Pancreas (tissue), 10 donors: ENCODE measurements around the gene FAM120A. TPM values are rescaled to one million over a fixed set of nuclear protein-coding genes. Genes with fewer than 3 reads are reported as not detected.

ENCODE experiments used
- ATAC-seq, 4 donors: fragments of 200-7000 bp; cut with Tn5 transposase; one replicate each; pipeline versions ENCODE4 v1.8.0 to v1.9.1; 2020; ENCODE audit warnings: mild to moderate bottlenecking in 4 of 4, moderate library complexity in 4 of 4
- DNase-seq, 6 donors: peaks; one replicate each; pipeline ENCODE4 v3.0.0-alpha.2; 2020
- FAIRE-seq: peaks from 2 replicates; lab custom pipeline; 2012; peaks lifted over from hg19 to GRCh38; lab: Jason Lieb, UNC
- H3K27ac ChIP-seq, 4 donors: fragments of 200-600 bp; sonication (generic); 1 replicate in 3 of 4; 2 replicates in 1 of 4; pipeline versions ENCODE4 v1.5.0 to v1.8.0; 2020
- H3K27me3 ChIP-seq, 4 donors: fragments of 200-600 bp; one replicate each; pipeline ENCODE4 v1.8.0; 2021
- H3K36me3 ChIP-seq, 3 donors: fragments of 200-600 bp; sonication (generic) in 1 of 3; one replicate each; pipeline versions ENCODE4 v1.5.0 to v1.8.0; 2020 to 2021
- H3K4me1 ChIP-seq, 3 donors: fragments of 200-600 bp; one replicate each; pipeline ENCODE4 v1.8.0; 2021
- H3K4me3 ChIP-seq, 4 donors: fragments of 200-600 bp; sonication (generic) in 2 of 4; one replicate each; pipeline versions ENCODE4 v1.5.0 to v1.8.0; 2020 to 2021
- H3K9me3 ChIP-seq, 4 donors: fragments of 200-600 bp; one replicate each; pipeline ENCODE4 v1.8.0; 2021
- CTCF ChIP-seq, 4 donors: fragments of 200-600 bp; sonication (generic) in 3 of 4; IDR thresholded peaks; one replicate each; pipeline versions ENCODE4 v1.5.0 to v1.8.0; 2021; ENCODE audit warnings: antibody characterized with exemption in 4 of 4
- WGBS, 2 donors: extraction: QIAGEN DNeasy Blood & Tissue Kit; methylation state at CpG; one replicate each; pipeline ENCODE4 v1.1.7; 2013; 5-methylcytosine and 5-hydroxymethylcytosine counted together
- intact Hi-C, 3 donors: fragments of 100-400 bp; cut with DNase I; formaldehyde crosslinking; loops; one replicate each; pipeline versions ENCODE4 v1.11.1 to v1.14.2; 2022
- polyA plus RNA-seq, 2 donors: library from polyadenylated mRNA; stranded (reverse); fragments of 200-250 nt; gene quantifications; one replicate each; pipeline ENCODE4 v1.2.3, GENCODE V29; 2013
- total RNA-seq, 6 donors: library from RNA; stranded (reverse); fragmentation: NEBNext Ultra II Directional in 4 of 6; extraction: Animal tissue kit (Norgen Biotek cat#: 25700) in 4 of 6; gene quantifications; one replicate each; pipeline versions ENCODE4 v1.2.1 to v1.2.4, GENCODE V29; 2021 to 2023
- donor health status: healthy with polysubstance abuse.
- donor health status: DM: no; HTN: no; CAD: no; lungs with moderate emphysema.
- donor health status: DM: no; HTN: no; CAD: no.
- donor health status: control.
- donor health status: control.
- donor health status: Bipolar disorder and iron deficiency.
- donor health status: DM: yes; HTN: yes; CAD: no.
- donor health status: DM: no; HTN: no; CAD: no.
- donor health status: DM: no; HTN: no; CAD: no.
- donor health status: DM: yes; HTN: yes; CAD: no.

The FAM120A gene
- total and polyA plus RNA-seq, 8 donors: 24.2 to 66.4 (median 54.0) TPM

DNA sequence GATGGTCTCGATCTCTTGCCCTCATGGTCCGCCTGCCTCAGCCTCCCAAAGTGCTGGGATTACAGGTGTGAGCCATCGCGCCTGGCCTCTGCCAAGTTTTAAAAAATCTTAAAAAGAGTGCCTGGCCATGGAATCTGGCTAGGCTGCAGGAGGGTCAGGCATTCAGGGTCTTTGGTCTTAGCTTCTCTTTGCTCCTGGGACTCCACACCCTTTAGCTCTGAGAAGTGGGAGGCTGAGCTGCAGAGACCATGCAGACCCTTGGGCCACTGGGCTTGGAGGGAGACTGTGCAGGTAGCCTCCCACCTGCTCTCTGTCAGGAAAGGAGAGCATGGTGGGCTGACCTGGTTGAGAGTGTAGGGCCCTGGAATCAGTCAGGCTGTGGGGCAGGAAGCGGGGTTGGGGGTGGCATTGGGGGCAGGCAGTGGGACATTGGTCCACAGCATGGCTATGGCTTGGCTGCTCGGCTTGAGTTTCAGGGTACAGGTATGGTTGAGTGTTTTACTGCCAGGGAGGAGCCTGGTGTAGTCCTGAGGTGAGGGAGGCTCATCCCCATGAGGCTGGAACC, 145.7 kb downstream of the FAM120A start:
- FAIRE-seq (no peak), ATAC-seq (no peak), DNase-seq (peak in 1 of 6 donors; percentile 21)
- H3K36me3 ChIP-seq: no peaks in the 10 kb centered on the region
- intact Hi-C loops: no loop called here
- no peak for TF ChIP-seq CTCF (IDR thresholded peaks at IDR 0.05)
- H3K4me1 ChIP-seq: peaks cover 0 to 10% (median 0%) of the 10 kb centered on the region in 3 donors
- WGBS, 2 donors: 94 to 98% methylated on average over 6 of the region's 6 CpGs
- H3K27me3 ChIP-seq: no peaks in the 10 kb centered on the region
- no peaks in the 10 kb centered on the region for H3K9me3 ChIP-seq
- H3K27ac ChIP-seq: no peak overlapping the region
- H3K4me3 ChIP-seq: no peak overlapping the region

GRCh38 chr9:93597871-93598646, 146.6 kb downstream of the FAM120A start:
- TF ChIP-seq CTCF (IDR thresholded peaks at IDR 0.05): no peak
- peak in 1 of 6 donors; percentile 39 for DNase-seq
- 85 to 89% methylated on average over 15 of the region's 15 CpGs for WGBS, 2 donors
- Histone ChIP-seq H3K27me3 (no peaks in the 10 kb centered on the region), H3K9me3 (no peaks in the 10 kb centered on the region), H3K36me3 (no peaks in the 10 kb centered on the region), H3K27ac (no peak overlapping the region), H3K4me1 (peaks cover 0 to 9% (median 0%) of the 10 kb centered on the region in 3 donors), H3K4me3 (no peak overlapping the region)
- FAIRE-seq: no peak
- intact Hi-C loops: no loop called here
- no peak for ATAC-seq

- ATAC-seq: peak in 3 of 4 donors; percentile 12 to 40 (median 13)
Observed at GRCh38 chr9:93598647-93599241, 147.3 kb downstream of the FAM120A start.

DNA sequence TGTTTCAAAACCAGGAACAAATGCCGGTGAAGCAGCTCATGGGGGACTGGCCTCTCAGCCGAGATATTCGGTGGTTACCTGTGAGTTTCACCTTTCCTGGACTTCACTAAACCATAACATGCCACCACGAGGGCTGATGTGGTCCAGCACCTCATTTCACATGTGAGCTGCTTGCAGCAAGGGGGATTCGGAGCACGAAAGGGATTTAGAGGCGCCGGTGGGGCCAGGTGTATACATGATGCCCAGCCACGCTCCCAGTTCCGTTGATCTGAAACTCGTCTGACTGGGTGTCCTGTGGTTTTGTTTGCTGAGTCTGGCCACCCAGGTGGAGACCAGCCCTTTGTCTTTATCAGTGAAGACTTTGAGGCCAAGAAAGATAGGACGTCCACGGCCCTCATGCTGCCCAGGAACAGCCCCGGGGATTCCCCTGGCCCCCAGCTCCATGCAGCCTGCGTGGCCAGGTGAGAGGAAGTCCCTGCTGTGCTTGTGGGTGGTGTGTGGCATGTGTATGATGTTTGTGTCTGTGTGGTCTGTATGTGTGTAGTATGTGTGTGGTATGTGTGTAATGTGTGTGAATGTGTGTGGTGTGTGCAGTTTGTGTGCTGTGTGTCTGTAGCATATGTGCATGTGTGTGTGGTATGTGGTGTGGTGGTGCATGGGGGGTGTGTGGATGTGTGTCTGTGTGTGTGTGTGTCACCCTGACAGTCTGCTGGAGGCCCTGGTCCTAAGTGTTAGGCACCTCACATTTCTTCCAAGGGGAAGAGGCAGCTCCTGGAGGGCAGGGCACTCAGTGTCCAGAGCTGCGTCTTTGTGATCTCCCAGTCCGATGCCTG, 148.3 kb downstream of the FAM120A start:
- no peak overlapping the region for H3K4me3 ChIP-seq
- H3K27ac ChIP-seq: no peak overlapping the region
- FAIRE-seq: no peak
- H3K36me3 ChIP-seq: no peaks in the 10 kb centered on the region
- H3K9me3 ChIP-seq: no peaks in the 10 kb centered on the region
- no peak for DNase-seq
- intact Hi-C loops: no loop called here
- H3K27me3 ChIP-seq: no peaks in the 10 kb centered on the region
- peak in 2 of 4 donors; percentile 50 to 57 for ATAC-seq
- no peak for TF ChIP-seq CTCF (IDR thresholded peaks at IDR 0.05)
- H3K4me1 ChIP-seq: peaks cover 0 to 4% (median 0%) of the 10 kb centered on the region in 3 donors
- 52% methylated on average over 17 of the region's 17 CpGs for WGBS, 2 donors

More at GRCh38 chr9:93598647-93599241, 147.3 kb downstream of the FAM120A start:
- H3K9me3 ChIP-seq: no peaks in the 10 kb centered on the region
- no peaks in the 10 kb centered on the region for H3K27me3 ChIP-seq
- FAIRE-seq (no peak), DNase-seq (peak in 1 of 6 donors; percentile 43)
- no peak overlapping the region for H3K4me3 ChIP-seq
- intact Hi-C loops: no loop called here
- peaks cover 0 to 4% (median 0%) of the 10 kb centered on the region in 3 donors for H3K4me1 ChIP-seq
- no peak for TF ChIP-seq CTCF (IDR thresholded peaks at IDR 0.05)
- 77% methylated on average over 11 of the region's 11 CpGs for WGBS, 2 donors
- H3K27ac ChIP-seq: no peak overlapping the region
- no peaks in the 10 kb centered on the region for H3K36me3 ChIP-seq
